IPS-15b (cell line): ENCODE measurements around the gene GALNT10.

Experiments
- H3K27me3 ChIP-seq: one replicate; pipeline ENCODE4 v1.6.1; 2013; ENCODE audit warnings: low read length; ENCODE audit not compliant: control insufficient read depth, insufficient read depth
- H3K36me3 ChIP-seq: one replicate; pipeline ENCODE4 v1.6.1; 2013; ENCODE audit warnings: low read length; ENCODE audit not compliant: control insufficient read depth, insufficient read depth
- H3K4me1 ChIP-seq: one replicate; pipeline ENCODE4 v1.6.1; 2013; ENCODE audit warnings: mild to moderate bottlenecking, low read length; ENCODE audit not compliant: control insufficient read depth, insufficient read depth
- H3K4me3 ChIP-seq: one replicate; pipeline ENCODE4 v1.5.1; 2013; ENCODE audit warnings: low read depth, low read length
- H3K9ac ChIP-seq: one replicate; pipeline ENCODE4 v1.6.1; 2013; ENCODE audit warnings: low read depth, mild to moderate bottlenecking, low read length
- H3K9me3 ChIP-seq: one replicate; pipeline ENCODE4 v1.6.1; 2013; ENCODE audit warnings: mild to moderate bottlenecking, low read length; ENCODE audit not compliant: control insufficient read depth, insufficient read depth

GALNT10 gene

GRCh38 chr5:154411338-154411737 lies 220.8 kb downstream of the GALNT10 start:
- Histone ChIP-seq H3K9me3 (no peaks in the 10 kb centered on the region), H3K4me3 (no peak overlapping the region), H3K27me3 (no peaks in the 10 kb centered on the region), H3K4me1 (no peaks in the 10 kb centered on the region), H3K36me3 (no peaks in the 10 kb centered on the region), H3K9ac (no peak overlapping the region)

GRCh38 chr5:154412316-154412715 lies 221.8 kb downstream of the GALNT10 start:
- Histone ChIP-seq H3K4me1 (no peaks in the 10 kb centered on the region), H3K9ac (no peak overlapping the region), H3K36me3 (no peaks in the 10 kb centered on the region), H3K9me3 (no peaks in the 10 kb centered on the region), H3K27me3 (no peaks in the 10 kb centered on the region), H3K4me3 (no peak overlapping the region)

GRCh38 chr5:154412925-154413324 lies 222.4 kb downstream of the GALNT10 start:
- H3K36me3 ChIP-seq = no peaks in the 10 kb centered on the region
- H3K27me3 ChIP-seq = no peaks in the 10 kb centered on the region
- no peak overlapping the region for H3K9ac ChIP-seq
- no peaks in the 10 kb centered on the region for H3K9me3 ChIP-seq
- H3K4me1 ChIP-seq = no peaks in the 10 kb centered on the region
- H3K4me3 ChIP-seq = no peak overlapping the region

- Histone ChIP-seq H3K4me1 (no peaks in the 10 kb centered on the region), H3K27me3 (no peaks in the 10 kb centered on the region), H3K4me3 (no peak overlapping the region), H3K9ac (no peak overlapping the region), H3K9me3 (no peaks in the 10 kb centered on the region), H3K36me3 (no peaks in the 10 kb centered on the region)
These were observed 224.6 kb downstream of the GALNT10 start for GRCh38 chr5:154415114-154415513.

GRCh38 chr5:154418344-154418820 lies 227.8 kb downstream of the GALNT10 start:
- H3K36me3 ChIP-seq = no peaks in the 10 kb centered on the region
- H3K27me3 ChIP-seq = no peaks in the 10 kb centered on the region
- no peaks in the 10 kb centered on the region for H3K9me3 ChIP-seq
- no peaks in the 10 kb centered on the region for H3K4me1 ChIP-seq
- H3K9ac ChIP-seq = no peak overlapping the region
- H3K4me3 ChIP-seq = no peak overlapping the region

- Histone ChIP-seq H3K9me3 (no peaks in the 10 kb centered on the region), H3K4me1 (no peaks in the 10 kb centered on the region), H3K36me3 (no peaks in the 10 kb centered on the region), H3K4me3 (no peak overlapping the region), H3K9ac (no peak overlapping the region), H3K27me3 (no peaks in the 10 kb centered on the region)
These were observed 228.7 kb downstream of the GALNT10 start for GRCh38 chr5:154419236-154419635.

- Histone ChIP-seq H3K9me3 (no peaks in the 10 kb centered on the region), H3K27me3 (no peaks in the 10 kb centered on the region), H3K36me3 (no peaks in the 10 kb centered on the region), H3K9ac (no peak overlapping the region), H3K4me1 (no peaks in the 10 kb centered on the region), H3K4me3 (no peak overlapping the region)
These were observed 231.3 kb downstream of the GALNT10 start for GRCh38 chr5:154421868-154422267.

GRCh38 chr5:154422298-154422697 lies 231.8 kb downstream of the GALNT10 start:
- H3K36me3 ChIP-seq = no peaks in the 10 kb centered on the region
- no peaks in the 10 kb centered on the region for H3K4me1 ChIP-seq
- no peak overlapping the region for H3K9ac ChIP-seq
- H3K4me3 ChIP-seq = no peak overlapping the region
- no peaks in the 10 kb centered on the region for H3K27me3 ChIP-seq
- H3K9me3 ChIP-seq = no peaks in the 10 kb centered on the region

GRCh38 chr5:154428208-154428607 lies 237.7 kb downstream of the GALNT10 start:
- Histone ChIP-seq H3K4me1 (no peaks in the 10 kb centered on the region), H3K9ac (no peak overlapping the region), H3K4me3 (no peak overlapping the region), H3K36me3 (no peaks in the 10 kb centered on the region), H3K9me3 (no peaks in the 10 kb centered on the region), H3K27me3 (no peaks in the 10 kb centered on the region)

- no peaks in the 10 kb centered on the region for H3K9me3 ChIP-seq
- H3K4me3 ChIP-seq = no peak overlapping the region
These were observed 238.8 kb downstream of the GALNT10 start for GRCh38 chr5:154429341-154429740.

GRCh38 chr5:154430466-154430865 lies 239.9 kb downstream of the GALNT10 start:
- Histone ChIP-seq H3K9me3 (no peaks in the 10 kb centered on the region), H3K27me3 (no peaks in the 10 kb centered on the region), H3K9ac (no peak overlapping the region), H3K4me3 (no peak overlapping the region), H3K36me3 (no peaks in the 10 kb centered on the region), H3K4me1 (no peaks in the 10 kb centered on the region)

More at GRCh38 chr5:154429341-154429740, 238.8 kb downstream of the GALNT10 start:
- Histone ChIP-seq H3K27me3 (no peaks in the 10 kb centered on the region), H3K9ac (no peak overlapping the region), H3K4me1 (no peaks in the 10 kb centered on the region), H3K36me3 (no peaks in the 10 kb centered on the region)

GRCh38 chr5:154430961-154431630 lies 240.6 kb downstream of the GALNT10 start:
- H3K4me1 ChIP-seq = no peaks in the 10 kb centered on the region
- H3K4me3 ChIP-seq = no peak overlapping the region
- H3K9ac ChIP-seq = no peak overlapping the region
- no peaks in the 10 kb centered on the region for H3K9me3 ChIP-seq
- no peaks in the 10 kb centered on the region for H3K36me3 ChIP-seq
- no peaks in the 10 kb centered on the region for H3K27me3 ChIP-seq
